Stimulated activated CD4-positive, alpha-beta T cell treated with anti-CD3 and anti-CD28 coated beads, Interleukin-1b, Interleukin-23, amount 100 ng/mL, for 4 hours (primary cell): ENCODE measurements around the gene LRP11.
"Not testable (repeated sequence)": the region's sequence is repeated elsewhere in the genome, so short reads cannot be mapped to it uniquely, and the experiment has no call there.

Source experiments
- DNase-seq, 2 donors: peaks; one replicate each; pipeline ENCODE4 v3.0.0-alpha.2; 2020; ENCODE audit warnings: low read depth in 2 of 2

The LRP11 gene

GRCh38 chr6:149869275-149869892 lies 5.2 kb upstream of the LRP11 start:
- DNase-seq: no peak

GRCh38 chr6:149867876-149868640 lies 3.9 kb upstream of the LRP11 start:
- no peak for DNase-seq

GRCh38 chr6:149864578-149865535 lies 698 bp upstream of the LRP11 start:
- DNase-seq: no peak

GRCh38 chr6:149862922-149863697 lies 1.0 kb downstream of the LRP11 start:
- peak in 1 of 2 donors; percentile 24 for DNase-seq

GRCh38 chr6:149862424-149862738 lies 1.8 kb downstream of the LRP11 start:
- DNase-seq: not testable (repeated sequence)

GRCh38 chr6:149861603-149862423 lies 2.3 kb downstream of the LRP11 start:
- DNase-seq: no peak

- no peak for DNase-seq
Measured at GRCh38 chr6:149860834-149861602, 3.1 kb downstream of the LRP11 start.

GRCh38 chr6:149860513-149860833 lies 3.7 kb downstream of the LRP11 start:
- DNase-seq: no peak

- DNase-seq: no peak
Measured at GRCh38 chr6:149859938-149860337, 4.2 kb downstream of the LRP11 start.

GRCh38 chr6:149859368-149859767 lies 4.8 kb downstream of the LRP11 start:
- no peak for DNase-seq

GRCh38 chr6:149857541-149857940 lies 6.6 kb downstream of the LRP11 start:
- DNase-seq: no peak

GRCh38 chr6:149856256-149856994 lies 7.7 kb downstream of the LRP11 start:
- no peak for DNase-seq

GRCh38 chr6:149855741-149856140 lies 8.4 kb downstream of the LRP11 start:
- DNase-seq: no peak

- DNase-seq: no peak
Measured at GRCh38 chr6:149855040-149855654, 9.0 kb downstream of the LRP11 start.

- no peak for DNase-seq
Measured at GRCh38 chr6:149854532-149854931, 9.6 kb downstream of the LRP11 start.

- not testable (repeated sequence) for DNase-seq
Measured at GRCh38 chr6:149854017-149854416, 10.1 kb downstream of the LRP11 start.

- DNase-seq: no peak
Measured at GRCh38 chr6:149852881-149853280, 11.3 kb downstream of the LRP11 start.

- no peak for DNase-seq
Measured at GRCh38 chr6:149852180-149852579, 12.0 kb downstream of the LRP11 start.
